Measurements from ENCODE around the gene BANP. TPM values are rescaled to one million over a fixed set of nuclear protein-coding genes. Genes with fewer than 3 reads are reported as not detected.

The BANP gene
- total and polyA plus RNA-seq, 2 of the 8 experiments (the other 6 are each of a cell fraction or from before 2014, with no cell fraction given), result 25.8 to 39.8 TPM

Small RNA genes within 50 kb of the gene (small RNA-seq; reads per million reads assigned to genes)
- not detected for gene AC127455.1 (ENCODE audit: insufficient read depth)

Other genes with a start within 250 kb of the BANP start
- gene KLHDC4, start 185.4 kb upstream of the BANP start, total RNA-seq (2021; fragmentation: NEBNext Ultra II Directional; extraction: Animal tissue kit (Norgen Biotek cat#: 25700)), result 55.6 and 63.9 TPM in 2 replicates
- 23.7 and 39.0 TPM in 2 replicates for gene KLHDC4, start 185.4 kb upstream of the BANP start, polyA plus RNA-seq (2011; rRNA removed)
- gene SLC7A5, start 81.9 kb upstream of the BANP start, total RNA-seq (2021; fragmentation: NEBNext Ultra II Directional; extraction: Animal tissue kit (Norgen Biotek cat#: 25700)), result 327 and 341 TPM in 2 replicates
- 68.2 and 161 TPM in 2 replicates for gene SLC7A5, start 81.9 kb upstream of the BANP start, polyA plus RNA-seq (2011; rRNA removed)
- gene CA5A, start 14.9 kb upstream of the BANP start, total RNA-seq (2021; fragmentation: NEBNext Ultra II Directional; extraction: Animal tissue kit (Norgen Biotek cat#: 25700)), result not detected in 2 replicates
- not detected in 2 replicates for gene CA5A, start 14.9 kb upstream of the BANP start, polyA plus RNA-seq (2011; rRNA removed)